GM23248 (cell line): Measurements from ENCODE around the gene RNF213. TPM values are rescaled to one million over a fixed set of nuclear protein-coding genes. Genes with fewer than 3 reads are reported as not detected.

Source experiments
- DNase-seq: peaks from one replicate; pipeline ENCODE4 v3.0.0-alpha.2; 2015
- H2AFZ ChIP-seq: fragments of 200-600 bp; sonication (generic); 2 replicates; pipeline ENCODE4 v1.6.1; 2016; ENCODE audit warnings: antibody characterized with exemption
- H3F3A ChIP-seq: fragments of 200-600 bp; sonication (generic); 2 replicates; pipeline ENCODE4 v1.6.1; 2016; ENCODE audit warnings: mild to moderate bottlenecking, antibody characterized with exemption, mixed run types; ENCODE audit not compliant: insufficient read depth
- H3K27ac ChIP-seq: fragments of 200-600 bp; sonication (generic); 2 replicates; pipeline ENCODE4 v1.5.1; 2016; ENCODE audit warnings: mild to moderate bottlenecking
- H3K27me3 ChIP-seq: fragments of 200-600 bp; sonication (generic); replicated peaks from 2 replicates; pipeline ENCODE4 v1.6.1; 2016; ENCODE audit warnings: mild to moderate bottlenecking; ENCODE audit not compliant: insufficient read depth
- H3K36me3 ChIP-seq: fragments of 200-600 bp; sonication (generic); 2 replicates; pipeline ENCODE4 v1.6.1; 2016; ENCODE audit warnings: low read depth, mild to moderate bottlenecking
- H3K4me1 ChIP-seq: fragments of 200-600 bp; sonication (generic); 2 replicates; pipeline ENCODE4 v1.6.1; 2016; ENCODE audit warnings: mild to moderate bottlenecking; ENCODE audit not compliant: insufficient read depth
- H3K4me2 ChIP-seq: fragments of 200-600 bp; sonication (generic); one replicate; pipeline ENCODE4 v1.6.1; 2016; ENCODE audit warnings: mild to moderate bottlenecking; ENCODE audit not compliant: unreplicated experiment
- H3K4me3 ChIP-seq: fragments of 200-600 bp; sonication (generic); 2 replicates; pipeline ENCODE4 v1.5.1; 2016; ENCODE audit warnings: mild to moderate bottlenecking
- H3K79me2 ChIP-seq: fragments of 200-600 bp; sonication (generic); 2 replicates; pipeline ENCODE4 v1.6.1; 2016; ENCODE audit warnings: mild to moderate bottlenecking; ENCODE audit not compliant: insufficient read depth
- H3K9ac ChIP-seq: fragments of 200-600 bp; sonication (generic); 2 replicates; pipeline ENCODE4 v1.6.1; 2016; ENCODE audit warnings: mild to moderate bottlenecking
- H3K9me2 ChIP-seq: fragments of 200-600 bp; sonication (generic); 2 replicates; pipeline ENCODE4 v1.6.1; 2016; ENCODE audit warnings: mixed run types, mild to moderate bottlenecking, moderate library complexity; ENCODE audit not compliant: insufficient read depth
- H3K9me3 ChIP-seq: fragments of 200-600 bp; sonication (generic); one replicate; pipeline ENCODE4 v1.6.1; 2017; ENCODE audit warnings: low read depth
- H4K20me1 ChIP-seq: fragments of 200-600 bp; sonication (generic); 2 replicates; pipeline ENCODE4 v1.6.0; 2016; ENCODE audit not compliant: insufficient read depth
- EZH2 ChIP-seq: fragments of 200-600 bp; sonication (generic); IDR thresholded peaks from 2 replicates; pipeline ENCODE4 v1.6.1; 2018; ENCODE audit warnings: antibody characterized with exemption, mild to moderate bottlenecking; ENCODE audit not compliant: insufficient read depth, poor library complexity, severe bottlenecking
- EZH2phosphoT487 ChIP-seq: fragments of 200-600 bp; sonication (generic); IDR thresholded peaks from 2 replicates; pipeline ENCODE4 v1.6.1; 2018; ENCODE audit warnings: antibody characterized with exemption, moderate library complexity, mild to moderate bottlenecking, low read depth; ENCODE audit not compliant: insufficient read depth
- WGBS, 2 experiments: methylation state at CpG; one replicate each; pipeline ENCODE4 v1.1.6; 2015 to 2017; ENCODE audit warnings: low lambda C conversion rate in 2 of 2, low coverage in 1 of 2; ENCODE audit errors: missing lambda C conversion rate in 2 of 2; 5-methylcytosine and 5-hydroxymethylcytosine counted together
- in situ Hi-C: fragments of 300-500 bp; cut with MboI; formaldehyde crosslinking; loops from 2 replicates; pipeline ENCODE4 v1.15.0; 2020
- polyA plus RNA-seq: library from polyadenylated mRNA; unstranded; fragments of >200 nt; fragmentation: Nextera tagmentation; extraction: Ambion mirVana; gene quantifications from 2 replicates; pipeline ENCODE4 v1.2.1, GENCODE V29; 2016
- total RNA-seq: library from RNA; depleted of rRNA; stranded (reverse); fragments of >200 nt; shearing (Covaris generic); gene quantifications from 2 replicates; pipeline ENCODE4 v1.2.3, GENCODE V29; 2014

RNF213 gene
- total and polyA plus RNA-seq, 2 experiments from 2014 or later = 18.8 to 45.0 TPM

- no peak overlapping the region for H2AFZ ChIP-seq
- DNase-seq = no peak
- no peaks in the 10 kb centered on the region for H3K9me2 ChIP-seq
- H3K4me2 ChIP-seq = no peak overlapping the region
- no peaks in the 10 kb centered on the region for H3K79me2 ChIP-seq
- peaks cover 60% of the 10 kb centered on the region for H3K36me3 ChIP-seq
- H3K9me3 ChIP-seq = no peaks in the 10 kb centered on the region
- 95 to 96% methylated on average over 15 of the region's 15 CpGs for WGBS, 2 experiments
- H3K4me3 ChIP-seq = no peak overlapping the region
- H3F3A ChIP-seq = peaks cover 1% of the 10 kb centered on the region; the same call in 1 of the 2 replicates
- H4K20me1 ChIP-seq = 0 out of 2 replicates have a peak, but pooled peaks cover 2% of the 10 kb centered on the region
- H3K4me1 ChIP-seq = no peaks in the 10 kb centered on the region
- H3K27me3 ChIP-seq = no peaks in the 10 kb centered on the region
- in situ Hi-C loops = no loop called here
- TF ChIP-seq EZH2phosphoT487 = no peak
- TF ChIP-seq EZH2 = no peak
- H3K27ac ChIP-seq = no peak overlapping the region
- H3K9ac ChIP-seq = no peak overlapping the region
Measured at GRCh38 chr17:80345321-80345720, 84.7 kb downstream of the RNF213 start.

GRCh38 chr17:80345841-80346497 is 85.3 kb downstream of the RNF213 start:
- in situ Hi-C loops = no loop called here
- no peak for DNase-seq
- H2AFZ ChIP-seq = no peak overlapping the region
- H4K20me1 ChIP-seq = 0 out of 2 replicates have a peak, but pooled peaks cover 2% of the 10 kb centered on the region
- H3K9me3 ChIP-seq = no peaks in the 10 kb centered on the region
- no peak overlapping the region for H3K4me2 ChIP-seq
- no peaks in the 10 kb centered on the region for H3K27me3 ChIP-seq
- no peak overlapping the region for H3K4me3 ChIP-seq
- no peak overlapping the region for H3K9ac ChIP-seq
- TF ChIP-seq EZH2 (no peak), EZH2phosphoT487 (no peak)
- 95 to 98% methylated on average over 26 to 27 of the region's 27 CpGs for WGBS, 2 experiments
- H3K36me3 ChIP-seq = peaks cover 67% of the 10 kb centered on the region
- no peaks in the 10 kb centered on the region for H3K9me2 ChIP-seq
- no peak overlapping the region for H3K27ac ChIP-seq
- peaks cover 3% of the 10 kb centered on the region; the same call in 1 of the 2 replicates for H3F3A ChIP-seq
- H3K79me2 ChIP-seq = no peaks in the 10 kb centered on the region
- no peaks in the 10 kb centered on the region for H3K4me1 ChIP-seq

- H3K9me2 ChIP-seq = no peaks in the 10 kb centered on the region
- H4K20me1 ChIP-seq = 0 out of 2 replicates have a peak, but pooled peaks cover 2% of the 10 kb centered on the region
- in situ Hi-C loops = no loop called here
- no peak overlapping the region for H3K4me3 ChIP-seq
- H3K79me2 ChIP-seq = no peaks in the 10 kb centered on the region
- no peak overlapping the region for H3K4me2 ChIP-seq
- WGBS, 2 experiments = 92 to 93% methylated on average over 38 of the region's 38 CpGs
- H3K27me3 ChIP-seq = no peaks in the 10 kb centered on the region
- peaks cover 69% of the 10 kb centered on the region for H3K36me3 ChIP-seq
- H3K9ac ChIP-seq = no peak overlapping the region
- DNase-seq = no peak
- TF ChIP-seq EZH2 = no peak
- no peak for TF ChIP-seq EZH2phosphoT487
- H2AFZ ChIP-seq = no peak overlapping the region
- no peak overlapping the region for H3K27ac ChIP-seq
- no peaks in the 10 kb centered on the region for H3K4me1 ChIP-seq
- peaks cover 3% of the 10 kb centered on the region; the same call in 1 of the 2 replicates for H3F3A ChIP-seq
- H3K9me3 ChIP-seq = no peaks in the 10 kb centered on the region
Measured at GRCh38 chr17:80346498-80347275, 86.0 kb downstream of the RNF213 start.

- Histone ChIP-seq H2AFZ (no peak overlapping the region), H3K79me2 (no peaks in the 10 kb centered on the region), H3K36me3 (peaks cover 72% of the 10 kb centered on the region), H3K9ac (no peak overlapping the region), H3K4me1 (no peaks in the 10 kb centered on the region), H3K9me2 (no peaks in the 10 kb centered on the region), H4K20me1 (0 out of 2 replicates have a peak, but pooled peaks cover 2% of the 10 kb centered on the region), H3K27me3 (no peaks in the 10 kb centered on the region), H3K4me2 (no peak overlapping the region), H3K4me3 (no peak overlapping the region), H3F3A (peaks cover 3% of the 10 kb centered on the region; the same call in 1 of the 2 replicates), H3K27ac (no peak overlapping the region), H3K9me3 (no peaks in the 10 kb centered on the region)
- 93 to 94% methylated on average over 19 of the region's 19 CpGs for WGBS, 2 experiments
- TF ChIP-seq EZH2 (no peak), EZH2phosphoT487 (no peak)
- no peak for DNase-seq
- in situ Hi-C loops = no loop called here
Measured at GRCh38 chr17:80347536-80347935, 86.9 kb downstream of the RNF213 start.
